ENCODE data around the gene ZNF93. TPM values are rescaled to one million over a fixed set of nuclear protein-coding genes. Genes with fewer than 3 reads are reported as not detected.

Gene ZNF93
- total and polyA plus RNA-seq, 2 of the 4 experiments (the other 2 are of a cell fraction) = 3.7 to 10.6 TPM

DNA sequence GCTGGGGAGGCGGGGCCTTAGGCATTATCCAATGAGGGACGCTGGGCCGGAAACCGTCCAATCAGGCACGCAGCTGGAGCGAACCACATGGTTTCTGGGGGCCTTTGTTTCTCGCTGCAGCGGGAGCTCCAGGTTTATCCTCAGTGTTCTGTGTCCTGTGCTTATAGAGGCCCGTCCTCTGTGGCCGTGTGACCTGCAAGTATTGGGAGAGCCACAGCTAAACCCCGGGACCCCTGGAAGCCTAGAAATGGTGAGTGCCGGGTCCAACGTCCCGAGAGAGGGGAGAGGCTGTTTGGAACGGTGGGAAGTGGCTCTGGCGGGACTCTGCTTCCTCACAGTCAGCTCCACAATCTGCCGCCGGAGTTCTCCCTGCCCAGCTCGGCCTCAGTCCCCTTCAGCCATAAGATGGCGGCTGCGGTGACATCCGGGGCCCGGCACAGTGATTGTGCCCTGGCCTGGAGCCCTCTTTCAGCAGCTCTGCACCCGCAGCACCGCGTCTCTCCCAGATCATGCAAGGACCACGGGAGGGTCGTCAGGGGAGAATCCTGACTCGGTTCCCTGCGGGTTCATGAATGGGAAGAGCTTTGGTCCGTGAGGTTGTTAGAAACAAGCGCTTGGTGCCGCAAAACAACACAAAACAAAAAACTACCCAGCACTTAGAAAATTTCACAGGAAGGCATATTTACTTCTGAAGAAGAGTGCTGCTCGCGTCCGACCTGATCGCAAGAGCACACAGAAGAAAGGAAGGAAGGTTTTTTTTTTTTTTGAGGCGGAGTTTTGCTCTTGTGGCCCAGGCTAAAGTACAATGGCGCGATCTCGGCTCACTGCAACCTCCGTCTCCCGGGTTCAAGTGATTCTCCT is 34.8 kb upstream of the ZNF93 start, which contains the start of gene ZNF253:
ZNF253 (plus strand) TSS at position 133 of the 861 bp plus-strand sequence; CDS start at position 248, 115 bp downstream.
- peaks cover 10% of the 10 kb centered on the region in 2 experiments; a peak in 3 of 4 replicates for H3K79me1 ChIP-seq (ENCODE audit: low read depth in 1 of 2, low read length in 2 of 2)
- peak within 1 kb of the TSS; percentile 92 for H3K9ac ChIP-seq (ENCODE audit: low read depth, low read length)
- peaks cover 2% of the 10 kb centered on the region; the same call in 1 of the 2 replicates for H3K36me3 ChIP-seq (ENCODE audit: control insufficient read depth, insufficient read depth, low read length)
- H4K5ac ChIP-seq (ENCODE audit: low read depth, low read length) = peak within 1 kb of the TSS; percentile 57
- peak within 1 kb of the TSS; percentile 100 for H2AFZ ChIP-seq (replicated peaks; ENCODE audit: low read length, poor library complexity)
- no peaks in the 10 kb centered on the region for H3K27me3 ChIP-seq (ENCODE audit: control insufficient read depth, insufficient read depth, low read length)
- ATAC-seq (ENCODE audit: low read depth) = peak; percentile 98
- peak within 1 kb of the TSS; percentile 74 for H2BK5ac ChIP-seq (ENCODE audit: low read depth, low read length, poor library complexity, severe bottlenecking)
- TF ChIP-seq, protein P1, sequence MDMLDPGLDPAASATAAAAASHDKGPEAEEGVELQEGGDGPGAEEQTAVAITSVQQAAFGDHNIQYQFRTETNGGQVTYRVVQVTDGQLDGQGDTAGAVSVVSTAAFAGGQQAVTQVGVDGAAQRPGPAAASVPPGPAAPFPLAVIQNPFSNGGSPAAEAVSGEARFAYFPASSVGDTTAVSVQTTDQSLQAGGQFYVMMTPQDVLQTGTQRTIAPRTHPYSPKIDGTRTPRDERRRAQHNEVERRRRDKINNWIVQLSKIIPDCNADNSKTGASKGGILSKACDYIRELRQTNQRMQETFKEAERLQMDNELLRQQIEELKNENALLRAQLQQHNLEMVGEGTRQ (IDR thresholded peaks at IDR 0.05; ENCODE audit: low read depth, low read length) = peak; percentile 72
- no peak for TF ChIP-seq BHLHE40 (IDR thresholded peaks at IDR 0.05; ENCODE audit: low read depth, low read length)
- peak; percentile 38; the same call in 1 of the 2 replicates for TF ChIP-seq MXI1 (IDR thresholded peaks at IDR 0.05; ENCODE audit: borderline replicate concordance, low read depth, low read length)
- peak; percentile 43; the same call in 1 of the 2 replicates for TF ChIP-seq CHD1 (IDR thresholded peaks at IDR 0.05; ENCODE audit: low read depth, low read length)
- TF ChIP-seq RCOR1 (IDR thresholded peaks at IDR 0.05; ENCODE audit: insufficient replicate concordance, low read length) = no peak
- 0 out of 2 replicates have a peak, but pooled peaks have one; percentile 34 for TF ChIP-seq RFX5 (IDR thresholded peaks at IDR 0.05; ENCODE audit: low read depth, low read length)
- TF ChIP-seq POLR2A (IDR thresholded peaks at IDR 0.05; ENCODE audit: low read depth, low read length) = peak; percentile 79
- no peak for TF ChIP-seq NFE2L2 (IDR thresholded peaks at IDR 0.05; ENCODE audit: low read depth, low read length)
- no peak for TF ChIP-seq MAFK (IDR thresholded peaks at IDR 0.05; ENCODE audit: low read depth, low read length)
- TF ChIP-seq MAZ (IDR thresholded peaks at IDR 0.05; ENCODE audit: borderline replicate concordance, low read depth, low read length) = peak; percentile 53; the same call in 1 of the 2 replicates
- TF ChIP-seq SMC3 (IDR thresholded peaks at IDR 0.05; ENCODE audit: low read depth, low read length) = no peak
- TF ChIP-seq FOS (IDR thresholded peaks at IDR 0.05; ENCODE audit: low read depth, low read length) = peak; percentile 38; the same call in 1 of the 2 replicates
- H3K4me2 ChIP-seq (ENCODE audit: low read depth, low read length) = peak within 1 kb of the TSS; percentile 79
- H3K27ac ChIP-seq (ENCODE audit: insufficient read depth, low read length) = peak within 1 kb of the TSS; percentile 84
- H3K14ac ChIP-seq (replicated peaks; ENCODE audit: low read depth, low read length) = peak within 1 kb of the TSS; percentile 82
- dilution Hi-C loops (cut with HindIII; ENCODE audit: low sequenced_read_pairs, unreplicated experiment) = no loop called here
- POLR2A ChIA-PET (ENCODE audit: unreplicated experiment) = interaction anchor here (0.7 to 1.0 kb wide), 2 partner anchors 36 to 47 kb away, joined by 4 to 7 read pairs; partner anchors contain the start of gene ZNF93
- peak within 1 kb of the TSS; percentile 39 for H2AK5ac ChIP-seq (ENCODE audit: low read depth, low read length)
- H3K9me3 ChIP-seq (ENCODE audit: control insufficient read depth, insufficient read depth, low read length) = peaks cover 17% of the 10 kb centered on the region
- peak within 1 kb of the TSS; percentile 90 for H3K4me3 ChIP-seq (ENCODE audit: insufficient read depth, low read depth, low read length)
- H3K4ac ChIP-seq (ENCODE audit: low read depth, low read length) = peak within 1 kb of the TSS; percentile 82
- peaks cover 2% of the 10 kb centered on the region for H4K20me1 ChIP-seq (ENCODE audit: insufficient read depth, low read length)
- peak within 1 kb of the TSS; percentile 81 for H4K91ac ChIP-seq (ENCODE audit: insufficient read depth, low read depth, low read length)
- 0 out of 3 replicates have a peak within 1 kb of the TSS, but pooled peaks have one; percentile 68 for H2BK15ac ChIP-seq (ENCODE audit: low read depth, low read length)
- peak within 1 kb of the TSS; percentile 41; the same call in 1 of the 2 replicates for H2BK120ac ChIP-seq (ENCODE audit: low read depth, low read length)
- H3K56ac ChIP-seq (ENCODE audit: extremely low read depth, insufficient read depth, low read length) = peak within 1 kb of the TSS; percentile 94
- 0% methylated on average over 11 of the region's 43 CpGs; no CpG with 5 or more reads in 1 of the 2 experiments for WGBS, 2 experiments (ENCODE audit: extremely low coverage in 2 of 2, insufficient read length in 1 of 2)
- TSS peak; percentile 63 for BruUV-seq (replicated peaks)
- peak within 1 kb of the TSS; percentile 50 for H3K18ac ChIP-seq (ENCODE audit: low read depth, low read length)
- peak; percentile 88 for DNase-seq
- CTCF ChIA-PET = no interaction called here
- H2AK9ac ChIP-seq (replicated peaks; ENCODE audit: low read depth, low read length, poor library complexity) = peak within 1 kb of the TSS; percentile 93
- no peaks in the 10 kb centered on the region for H3K4me1 ChIP-seq (ENCODE audit: control insufficient read depth, insufficient read depth, low read length)
- H4K8ac ChIP-seq (ENCODE audit: low read depth in 2 of 2, low read length in 2 of 2) = peak within 1 kb of the TSS; percentile 83 to 95
- intact Hi-C loops (cut with micrococcal nuclease) = loop anchor here (5.0 kb wide), 1 partner anchor 44 kb away; the partner anchor contains the start of gene ZNF506
- H3K9me1 ChIP-seq (ENCODE audit: insufficient read depth, low read length) = no peaks in the 10 kb centered on the region
- peak within 1 kb of the TSS; percentile 85 for H3K23ac ChIP-seq (ENCODE audit: low read depth, low read length)
- in situ Hi-C loops (cut with MboI; ENCODE audit: low sequenced_read_pairs) = no loop called here
- H2BK20ac ChIP-seq (ENCODE audit: low read depth, low read length) = no peak within 1 kb of the TSS
